Limb (tissue), 2 donors: ENCODE results near the gene ARAF.
"Not testable (repeated sequence)": the region's sequence is repeated elsewhere in the genome, so short reads cannot be mapped to it uniquely, and the experiment has no call there.

Experiments used
- DNase-seq, 2 donors: peaks; one replicate each; pipeline ENCODE4 v3.0.0-alpha.2; 2016; ENCODE audit errors: extremely low spot score in 2 of 2

Gene ARAF

DNA sequence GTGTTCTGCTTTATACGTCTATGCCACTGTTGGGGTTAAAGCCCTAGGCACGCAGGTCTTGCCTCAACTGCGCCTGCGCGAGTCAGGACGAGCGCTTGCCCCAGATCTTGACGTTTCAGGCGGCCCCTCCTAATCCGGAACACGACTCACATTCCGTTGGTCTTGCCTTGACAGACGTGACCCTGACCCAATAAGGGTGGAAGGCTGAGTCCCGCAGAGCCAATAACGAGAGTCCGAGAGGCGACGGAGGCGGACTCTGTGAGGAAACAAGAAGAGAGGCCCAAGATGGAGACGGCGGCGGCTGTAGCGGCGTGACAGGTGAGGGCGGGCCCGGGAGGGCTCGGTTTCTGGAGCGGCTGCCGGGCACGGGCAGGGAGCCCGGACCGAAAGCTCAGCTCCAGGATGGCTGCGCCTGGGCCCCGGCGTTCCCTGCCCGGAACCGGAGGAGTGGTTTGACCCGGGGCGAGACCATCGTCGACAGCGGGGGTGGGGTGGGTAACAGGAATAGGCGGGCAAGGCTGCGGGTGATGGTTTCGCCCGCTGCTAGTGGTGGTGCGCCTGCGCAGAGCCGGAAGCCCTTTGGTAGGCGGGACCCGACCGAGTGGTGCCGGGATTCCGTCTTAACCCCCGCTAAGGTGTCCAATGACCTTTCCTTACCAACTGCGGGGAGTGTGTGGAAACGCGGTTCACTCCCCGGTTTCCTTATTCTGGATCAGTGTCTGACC, at the start of gene ARAF:
Gene ARAF, plus strand, starts transcription at position 272 of the 725 bp plus-strand sequence. CDS start 1,763 bp downstream, outside the sequence.
- DNase-seq, result peak; percentile 92 to 95

- DNase-seq, result not testable (repeated sequence)
Observed at GRCh38 chrX:47512383-47512782, 48.6 kb upstream of the ARAF start.

- peak in 1 of 2 donors; percentile 55 for DNase-seq
Observed at GRCh38 chrX:47513034-47513965, 47.7 kb upstream of the ARAF start.

DNA sequence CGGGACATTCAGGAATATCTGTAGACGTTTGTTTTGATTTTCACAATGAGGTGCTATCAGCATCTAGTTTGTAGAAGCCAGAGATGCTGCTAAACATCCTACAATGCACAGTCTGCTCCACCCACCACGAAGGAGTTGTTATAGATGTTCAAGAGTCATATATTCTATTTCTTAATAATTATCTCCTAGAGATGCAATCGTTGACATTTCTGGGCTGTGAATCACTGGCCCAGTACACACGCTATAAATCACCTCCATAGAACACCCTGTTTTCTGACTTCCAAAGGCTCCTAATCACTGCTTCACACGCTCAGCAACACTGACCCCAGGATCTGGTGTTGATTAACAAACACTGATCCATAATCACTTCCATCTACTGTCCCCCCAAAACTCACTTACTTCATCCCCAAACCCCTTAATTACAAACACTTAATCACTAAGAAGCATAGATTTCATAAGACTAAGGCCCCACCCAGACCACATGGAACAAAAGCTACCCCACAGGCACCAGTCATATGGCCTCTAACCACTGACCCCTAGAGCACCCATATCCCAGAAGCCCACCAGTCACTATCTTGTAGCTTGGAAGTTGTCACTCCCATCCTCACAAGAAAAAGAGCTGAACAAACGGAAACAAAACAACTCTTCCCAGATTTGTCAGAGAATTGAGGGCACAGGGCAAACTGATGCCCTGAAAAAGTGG, 46.3 kb upstream of the ARAF start:
- DNase-seq, result no peak

- no peak for DNase-seq
Observed at GRCh38 chrX:47515941-47516665, 44.9 kb upstream of the ARAF start.

DNA sequence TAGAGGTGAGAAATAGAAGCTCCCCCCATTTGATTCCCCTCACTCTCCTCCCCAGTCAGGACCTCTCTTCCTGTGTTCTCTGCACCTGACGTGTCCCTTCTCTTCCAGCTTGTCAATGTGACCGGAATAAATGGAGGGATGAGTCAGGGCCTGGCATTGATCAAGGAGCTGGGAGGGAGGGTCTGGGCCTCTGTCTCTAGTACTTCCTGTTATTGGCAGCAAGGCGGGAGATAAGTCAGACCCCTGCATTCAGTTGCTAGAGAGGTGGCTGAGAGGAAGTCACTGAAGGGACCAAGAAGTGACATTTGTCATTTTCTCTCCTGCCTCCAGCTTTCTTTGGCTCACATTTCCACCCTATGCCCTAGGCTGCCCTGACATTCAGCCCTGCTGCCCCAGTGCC, 42.9 kb upstream of the ARAF start:
- no peak for DNase-seq

DNA sequence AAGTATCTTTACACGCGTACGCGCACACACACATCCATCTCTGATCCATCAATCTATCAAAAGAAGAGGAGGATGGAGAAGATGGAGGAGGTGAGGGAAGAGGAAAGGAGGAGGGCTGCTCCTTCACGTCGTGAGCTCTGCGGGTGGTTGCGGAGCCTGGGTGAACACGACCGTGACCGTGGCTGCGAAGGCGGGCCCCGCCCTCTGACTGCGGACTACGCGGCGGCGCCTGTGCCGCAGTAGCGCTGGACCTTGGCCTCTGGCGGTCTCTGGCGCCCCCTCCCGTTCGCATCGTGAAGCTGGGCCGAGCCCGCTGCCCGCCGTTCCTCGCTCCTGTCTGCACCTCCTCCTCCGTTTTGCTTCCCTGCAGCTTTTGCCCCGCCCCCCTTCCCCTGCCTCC, 37.7 kb upstream of the ARAF start:
- DNase-seq, result peak; percentile 74 to 90

GRCh38 chrX:47523713-47524166, 37.3 kb upstream of the ARAF start:
- no peak for DNase-seq

DNA sequence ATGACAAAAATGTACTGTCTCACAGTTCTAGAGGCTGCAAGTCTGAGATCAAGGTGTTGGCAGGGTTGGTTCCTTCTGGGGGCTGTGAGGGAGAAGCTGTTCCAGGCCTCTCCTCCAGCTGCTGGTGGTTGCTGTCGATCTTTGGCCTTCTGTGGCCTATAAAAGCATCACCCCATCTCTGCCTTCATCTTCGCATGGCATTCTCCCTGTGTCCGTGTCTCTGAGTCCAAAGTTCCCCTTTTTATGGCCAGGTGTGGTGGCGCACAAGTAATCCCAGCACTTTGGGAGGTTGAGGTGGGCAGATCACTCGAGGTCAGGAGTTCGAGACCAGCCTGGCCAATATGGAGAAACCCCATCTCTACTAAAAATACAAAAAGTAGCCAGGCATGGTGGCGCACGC, 31.5 kb upstream of the ARAF start:
- DNase-seq, result no peak

DNA sequence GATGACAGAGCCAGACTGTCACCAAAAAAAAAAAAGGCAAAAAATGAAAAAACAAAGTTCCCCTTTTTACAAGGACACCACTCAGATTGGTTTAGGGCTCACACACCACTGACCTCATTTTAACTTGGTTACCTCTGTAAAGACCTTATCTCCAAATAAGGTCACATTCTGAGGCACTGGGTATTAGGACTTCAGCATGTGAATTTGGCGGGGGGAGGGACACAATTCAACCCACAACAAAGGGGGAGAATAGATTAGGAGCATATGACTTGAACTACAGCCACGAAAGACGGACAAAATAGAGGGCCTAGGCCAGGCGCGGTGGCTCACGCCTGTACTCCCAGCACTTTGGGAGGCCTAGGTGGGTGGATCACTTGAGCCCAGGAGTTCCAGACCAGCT, 31.0 kb upstream of the ARAF start:
- no peak for DNase-seq

- DNase-seq, result no peak
Observed at GRCh38 chrX:47539860-47540259, 21.1 kb upstream of the ARAF start.

GRCh38 chrX:47540754-47541538, 20.1 kb upstream of the ARAF start:
- DNase-seq, result peak; percentile 71 to 90

GRCh38 chrX:47543496-47543895, 17.5 kb upstream of the ARAF start:
- DNase-seq, result no peak

- DNase-seq, result peak; percentile 88 to 93
Observed at GRCh38 chrX:47556045-47556623, 4.9 kb upstream of the ARAF start.

DNA sequence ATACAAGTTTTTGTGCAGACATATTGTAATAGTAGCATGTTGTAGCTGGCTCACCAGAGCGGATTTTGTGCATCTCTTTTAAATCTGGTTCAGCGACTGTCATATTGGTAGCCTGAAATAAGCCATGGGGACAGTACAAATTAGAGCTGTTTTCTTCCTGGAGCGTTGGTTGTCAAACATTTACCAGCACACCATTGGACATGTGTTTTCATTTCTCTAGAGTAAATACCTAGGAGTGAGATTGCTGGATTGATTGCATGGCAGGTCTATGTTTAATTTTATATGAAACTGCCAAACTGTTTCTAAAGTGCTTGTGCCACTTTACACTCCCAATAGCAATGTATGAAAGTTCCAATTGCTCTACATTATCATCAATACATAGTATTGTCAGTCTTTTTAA, 2.6 kb upstream of the ARAF start:
- no peak for DNase-seq

DNA sequence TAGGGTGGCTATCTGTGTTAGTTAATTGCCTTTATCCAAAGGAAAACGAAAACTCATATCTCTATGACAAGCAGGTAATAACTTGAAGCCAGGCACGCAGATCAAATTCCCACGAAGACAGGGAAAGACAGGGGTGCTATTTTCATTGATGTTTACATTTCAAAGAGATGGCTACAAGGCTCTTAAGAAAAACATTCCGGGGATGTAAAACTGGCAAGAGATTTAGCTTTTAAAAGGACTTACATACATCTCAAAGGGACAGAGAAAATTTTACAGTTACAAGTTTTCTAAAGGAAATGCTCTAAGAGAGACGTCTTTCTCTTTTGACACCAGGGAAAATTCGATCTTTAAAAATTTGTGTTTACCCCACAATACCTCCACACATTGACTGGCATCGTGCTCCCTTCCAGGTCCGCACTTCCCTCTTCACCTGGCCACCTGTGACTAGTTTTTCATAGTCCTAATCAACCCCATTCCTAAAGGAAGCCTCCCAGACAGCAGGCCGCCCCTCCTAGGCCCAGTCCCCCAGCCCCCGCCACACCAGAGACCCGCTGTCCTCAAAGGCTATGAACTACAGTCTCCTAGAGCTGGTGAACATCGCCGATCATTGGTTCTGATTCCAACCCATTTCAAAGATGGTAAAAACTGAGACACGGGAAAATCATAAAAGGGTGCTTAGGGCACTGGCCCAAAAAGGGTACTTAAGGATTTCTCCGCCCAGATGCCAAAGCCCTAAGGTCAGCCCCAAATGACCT, 649 bp upstream of the ARAF start:
- no peak for DNase-seq

DNA sequence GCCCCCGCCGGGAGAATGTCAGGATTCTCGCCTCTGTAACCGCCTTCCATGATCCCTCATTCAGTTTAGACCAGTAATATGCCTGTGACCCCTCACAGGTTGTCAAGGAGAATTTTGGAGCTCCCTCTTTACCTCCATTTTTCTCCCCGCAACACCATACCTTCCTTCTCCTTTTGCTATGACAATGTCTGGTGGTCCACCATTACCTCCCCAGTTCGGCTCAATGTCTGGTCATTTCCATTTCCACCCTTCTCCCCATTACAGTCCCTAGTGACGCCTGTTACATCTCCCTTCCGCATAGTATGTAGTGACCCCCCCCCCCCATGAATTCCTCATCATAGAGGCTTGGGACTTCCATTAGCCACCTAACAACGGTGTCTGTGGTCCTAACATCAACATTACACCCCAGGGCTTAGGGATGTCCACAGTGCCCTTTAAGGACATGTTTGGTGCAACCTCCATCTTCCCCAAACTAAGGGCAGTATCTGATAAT, 700 bp downstream of the ARAF start:
- DNase-seq, result no peak

DNA sequence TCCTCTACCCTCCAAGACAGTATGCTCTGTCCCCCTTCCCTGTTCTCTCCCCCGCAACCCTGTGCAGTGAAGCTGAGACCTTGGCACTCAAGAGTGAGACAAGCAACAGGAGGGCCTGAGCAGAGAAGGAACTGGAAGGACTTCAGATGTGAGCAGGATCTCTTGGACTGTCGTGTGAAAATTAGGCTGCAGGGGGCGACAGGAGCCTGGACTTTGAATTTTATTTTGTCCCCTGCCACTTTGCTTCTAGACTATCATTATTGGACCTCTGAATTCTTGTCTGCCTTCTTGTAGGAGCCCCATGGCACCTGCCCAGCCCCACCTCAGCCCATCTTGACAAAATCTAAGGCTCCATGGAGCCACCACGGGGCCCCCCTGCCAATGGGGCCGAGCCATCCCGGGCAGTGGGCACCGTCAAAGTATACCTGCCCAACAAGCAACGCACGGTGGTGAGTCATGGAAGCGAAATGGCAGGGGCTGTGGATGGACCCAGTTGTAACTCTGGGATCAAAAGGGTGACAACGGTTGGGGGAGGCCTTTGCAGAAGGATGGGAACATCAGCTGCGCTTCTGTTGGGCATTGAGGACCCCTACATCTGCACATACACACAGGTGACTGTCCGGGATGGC, 1.7 kb downstream of the ARAF start:
- no peak for DNase-seq
